Measurements from ENCODE around the gene ZNF511. TPM values are rescaled to one million over a fixed set of nuclear protein-coding genes. Genes with fewer than 3 reads are reported as not detected.

The ZNF511 gene
- total and polyA plus RNA-seq, 3 donors from 2014 or later = 39.6 to 50.5 (median 46.5) TPM

DNA sequence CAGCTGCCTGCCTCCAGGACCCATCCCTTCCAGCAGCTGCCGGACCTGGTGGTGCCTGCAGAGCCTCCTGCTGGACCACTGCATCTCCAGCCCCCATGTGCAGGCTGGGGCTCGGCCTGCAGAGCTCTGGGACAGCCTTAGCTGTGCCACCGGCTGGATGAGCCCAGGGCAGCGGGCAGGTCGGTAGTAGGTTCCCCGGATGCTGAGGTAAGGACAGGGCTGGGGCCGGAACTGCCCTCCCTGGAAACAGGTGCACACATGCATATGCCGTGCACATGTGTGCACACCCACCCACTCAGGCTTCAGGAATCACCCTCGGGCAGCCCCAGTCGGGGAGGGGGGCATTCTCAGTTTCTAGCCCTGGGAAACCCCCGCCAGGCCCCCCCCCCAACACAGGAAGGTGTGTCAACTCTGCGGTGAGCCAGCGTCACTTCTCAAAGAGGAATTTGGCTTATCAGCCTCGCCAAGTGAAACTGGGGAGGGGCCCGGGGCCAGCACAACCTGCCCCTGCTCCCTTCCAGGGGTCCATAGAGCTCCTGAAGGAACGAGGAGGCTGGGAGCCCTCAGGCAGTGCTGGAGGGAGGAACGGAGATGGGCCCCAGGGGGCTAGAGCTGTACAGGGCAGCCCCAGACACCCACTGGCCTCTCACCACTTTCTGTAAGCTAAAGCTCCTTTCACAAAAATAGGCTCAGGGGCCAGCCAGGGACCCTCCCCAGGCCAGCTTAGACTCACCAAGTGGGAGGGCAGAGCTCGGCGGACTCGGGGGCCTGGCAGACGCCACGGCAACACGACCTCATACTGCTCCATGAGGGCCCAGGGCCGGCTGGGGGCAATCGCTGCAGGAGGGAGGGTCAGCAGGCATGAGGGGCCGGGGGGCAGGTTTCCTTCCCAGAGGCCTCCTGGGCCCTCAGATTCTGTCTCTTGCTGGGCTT, 33.7 kb upstream of the ZNF511 start:
- 48 to 76% methylated on average over 4 to 26 of the region's 26 CpGs for WGBS, 2 donors
- intact Hi-C loops (cut with DNase I; ENCODE audit: low total_unique reads) = no loop called here

DNA sequence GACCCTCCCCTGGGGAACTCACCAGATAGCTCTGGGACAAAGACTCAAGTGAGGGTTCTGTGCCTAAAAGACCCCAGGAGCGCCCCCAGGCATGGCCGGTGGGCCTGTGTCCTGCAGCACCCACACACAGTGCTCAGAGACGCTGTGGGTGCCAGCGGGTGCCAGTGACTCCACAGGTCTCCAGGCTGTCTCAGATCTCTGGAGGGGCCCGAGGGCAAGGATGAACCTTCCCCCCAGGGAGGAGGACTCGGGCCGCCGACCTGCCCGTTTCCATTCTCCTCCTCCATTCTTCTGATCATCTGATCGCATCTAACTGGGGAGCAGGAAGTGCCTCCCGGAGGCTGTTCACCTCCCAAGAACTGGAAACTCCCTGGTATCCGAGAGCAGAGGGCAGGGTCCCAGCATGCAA, 33.0 kb upstream of the ZNF511 start:
- Histone ChIP-seq H3K27ac (no peak overlapping the region), H3K4me1 (no peaks in the 10 kb centered on the region), H3K9me3 (no peaks in the 10 kb centered on the region), H3K27me3 (no peaks in the 10 kb centered on the region), H3K4me3 (no peak overlapping the region), H3K36me3 (ENCODE audit: low read depth, missing control alignments) (no peaks in the 10 kb centered on the region)
- DNase-seq = no peak
- TF ChIP-seq, protein P1, sequence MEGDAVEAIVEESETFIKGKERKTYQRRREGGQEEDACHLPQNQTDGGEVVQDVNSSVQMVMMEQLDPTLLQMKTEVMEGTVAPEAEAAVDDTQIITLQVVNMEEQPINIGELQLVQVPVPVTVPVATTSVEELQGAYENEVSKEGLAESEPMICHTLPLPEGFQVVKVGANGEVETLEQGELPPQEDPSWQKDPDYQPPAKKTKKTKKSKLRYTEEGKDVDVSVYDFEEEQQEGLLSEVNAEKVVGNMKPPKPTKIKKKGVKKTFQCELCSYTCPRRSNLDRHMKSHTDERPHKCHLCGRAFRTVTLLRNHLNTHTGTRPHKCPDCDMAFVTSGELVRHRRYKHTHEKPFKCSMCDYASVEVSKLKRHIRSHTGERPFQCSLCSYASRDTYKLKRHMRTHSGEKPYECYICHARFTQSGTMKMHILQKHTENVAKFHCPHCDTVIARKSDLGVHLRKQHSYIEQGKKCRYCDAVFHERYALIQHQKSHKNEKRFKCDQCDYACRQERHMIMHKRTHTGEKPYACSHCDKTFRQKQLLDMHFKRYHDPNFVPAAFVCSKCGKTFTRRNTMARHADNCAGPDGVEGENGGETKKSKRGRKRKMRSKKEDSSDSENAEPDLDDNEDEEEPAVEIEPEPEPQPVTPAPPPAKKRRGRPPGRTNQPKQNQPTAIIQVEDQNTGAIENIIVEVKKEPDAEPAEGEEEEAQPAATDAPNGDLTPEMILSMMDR (IDR thresholded peaks at IDR 0.05) = no peak
- no peak for TF ChIP-seq POLR2A (IDR thresholded peaks at IDR 0.05)
- 51 to 63% methylated on average over 3 to 12 of the region's 12 CpGs for WGBS, 2 donors
- intact Hi-C loops (cut with DNase I; ENCODE audit: low total_unique reads) = no loop called here

More for the DNA sequence above, 33.7 kb upstream of the ZNF511 start:
- H3K27me3 ChIP-seq = no peaks in the 10 kb centered on the region
- no peaks in the 10 kb centered on the region for H3K9me3 ChIP-seq
- TF ChIP-seq POLR2A (IDR thresholded peaks at IDR 0.05) = no peak
- TF ChIP-seq, protein P1 (IDR thresholded peaks at IDR 0.05) = no peak
- H3K36me3 ChIP-seq (ENCODE audit: low read depth, missing control alignments) = no peaks in the 10 kb centered on the region
- H3K4me3 ChIP-seq = no peak overlapping the region
- no peaks in the 10 kb centered on the region for H3K4me1 ChIP-seq
- no peak for DNase-seq
- H3K27ac ChIP-seq = no peak overlapping the region

DNA sequence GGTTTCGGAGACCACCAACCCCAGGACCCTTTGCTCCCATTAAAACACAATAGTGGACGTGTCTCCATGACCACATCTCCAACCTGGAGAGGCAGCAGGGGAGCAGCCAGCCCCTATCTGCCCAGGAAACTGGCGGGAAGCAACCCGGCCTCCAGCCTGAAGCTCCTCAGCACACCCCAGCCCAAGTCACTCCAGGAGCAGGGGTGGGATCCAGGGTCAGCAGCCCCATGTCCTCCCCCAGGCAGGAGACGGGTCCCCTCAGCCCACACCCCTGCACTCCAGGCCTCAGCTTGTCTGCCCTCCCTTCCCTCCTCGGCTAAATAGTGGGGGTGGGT, 32.6 kb upstream of the ZNF511 start:
- intact Hi-C loops (cut with DNase I; ENCODE audit: low total_unique reads) = no loop called here
- Histone ChIP-seq H3K27ac (no peak overlapping the region), H3K4me1 (no peaks in the 10 kb centered on the region), H3K36me3 (ENCODE audit: low read depth, missing control alignments) (no peaks in the 10 kb centered on the region), H3K4me3 (no peak overlapping the region), H3K27me3 (no peaks in the 10 kb centered on the region), H3K9me3 (no peaks in the 10 kb centered on the region)
- WGBS, 2 donors = 32 to 58% methylated on average over 6 of the region's 6 CpGs
- TF ChIP-seq, protein P1 (IDR thresholded peaks at IDR 0.05) = no peak
- no peak for TF ChIP-seq POLR2A (IDR thresholded peaks at IDR 0.05)
- DNase-seq = no peak

DNA sequence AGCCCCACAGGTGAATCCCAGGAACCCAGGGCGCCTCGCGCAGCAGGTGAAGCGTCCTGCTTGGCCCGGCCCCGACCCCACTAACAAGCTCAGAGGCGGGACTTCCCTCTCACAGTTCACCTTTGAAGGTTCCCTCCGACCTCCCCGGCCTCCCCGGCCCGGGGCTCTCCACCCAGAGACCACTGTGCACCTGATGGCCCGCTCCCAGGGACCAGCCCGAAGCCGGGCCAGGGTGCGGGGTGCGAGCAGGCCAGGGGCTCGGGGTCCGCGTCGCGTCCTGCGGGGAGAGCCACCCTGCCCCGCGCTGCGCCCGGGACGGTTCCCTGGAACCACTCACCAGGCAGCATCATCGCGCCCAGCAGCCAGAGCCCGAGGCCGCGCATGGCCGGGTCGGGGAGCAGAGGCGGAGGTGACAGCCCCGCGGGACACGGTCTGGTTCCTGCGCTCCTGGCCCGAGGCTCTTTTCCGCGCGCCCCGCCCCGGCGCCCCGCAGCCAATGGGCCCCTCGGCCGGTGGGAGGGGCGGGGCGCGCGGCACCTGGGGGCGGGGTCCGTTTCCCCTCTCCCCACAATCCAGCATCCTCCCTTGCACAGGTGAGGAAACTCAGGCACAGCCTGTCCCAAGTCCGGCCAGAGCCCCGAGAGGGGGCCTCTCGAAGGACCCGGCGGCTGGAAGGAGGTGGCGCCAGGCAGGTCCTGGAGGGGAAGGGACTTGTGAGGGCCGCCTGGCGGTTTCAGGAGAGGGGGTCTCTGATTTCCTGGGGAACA, 32.1 kb upstream of the ZNF511 start, which contains the start of gene ADAM8:
TSS of gene ADAM8 (minus strand) at position 434 of the 767 bp plus-strand sequence. CDS start at position 383, 51 bp downstream.
- Histone ChIP-seq H3K9me3 (no peaks in the 10 kb centered on the region), H3K4me1 (no peaks in the 10 kb centered on the region), H3K36me3 (ENCODE audit: low read depth, missing control alignments) (no peaks in the 10 kb centered on the region), H3K4me3 (peak within 1 kb of the TSS; percentile 21 to 31), H3K27ac (no peak within 1 kb of the TSS), H3K27me3 (no peaks in the 10 kb centered on the region)
- DNase-seq = no peak
- TF ChIP-seq, protein P1 (IDR thresholded peaks at IDR 0.05) = no peak
- TF ChIP-seq POLR2A (IDR thresholded peaks at IDR 0.05) = no peak
- WGBS, 2 donors = 15 to 17% methylated on average over 11 to 60 of the region's 63 CpGs
- intact Hi-C loops (cut with DNase I; ENCODE audit: low total_unique reads) = no loop called here
